WTC11 (cell line): ENCODE data around the gene DNMT3A. TPM values are rescaled to one million over a fixed set of nuclear protein-coding genes. Genes with fewer than 3 reads are reported as not detected.

Experiments
- EMX1 ChIP-seq: fragments of 250-450 bp; sonication (Bioruptor Pico); IDR thresholded peaks from 2 replicates; pipeline ENCODE4 v1.8.0; 2021; ENCODE audit warnings: mild to moderate bottlenecking
- ETV6 ChIP-seq: sonication (generic); formaldehyde crosslinking; IDR thresholded peaks from 2 replicates; pipeline ENCODE4 v1.8.1; 2022; ENCODE audit warnings: mild to moderate bottlenecking, missing genetic modification reagents
- GABPB1 ChIP-seq: sonication (generic); formaldehyde crosslinking; IDR thresholded peaks from 2 replicates; pipeline ENCODE4 v1.8.1; 2023; ENCODE audit warnings: mild to moderate bottlenecking, missing genetic modification reagents
- JUN ChIP-seq: sonication (generic); formaldehyde crosslinking; IDR thresholded peaks from 2 replicates; pipeline ENCODE4 v1.8.0; 2023; ENCODE audit warnings: mild to moderate bottlenecking, missing genetic modification reagents
- NFATC4 ChIP-seq: fragments of 250-450 bp; sonication (Bioruptor Pico); IDR thresholded peaks from 2 replicates; pipeline ENCODE4 v1.9.0; 2021; ENCODE audit warnings: mild to moderate bottlenecking
- NFYB ChIP-seq: sonication (generic); formaldehyde crosslinking; conservative IDR thresholded peaks from 2 replicates; pipeline ENCODE4 v1.8.0; 2022; ENCODE audit warnings: low read depth, missing genetic modification reagents
- NR2C2 ChIP-seq: sonication (generic); formaldehyde crosslinking; IDR thresholded peaks from 2 replicates; pipeline ENCODE4 v1.8.0; 2022; ENCODE audit warnings: mild to moderate bottlenecking, missing genetic modification reagents
- RELA ChIP-seq: sonication (generic); formaldehyde crosslinking; IDR thresholded peaks from 2 replicates; pipeline ENCODE4 v1.8.1; 2022; ENCODE audit warnings: missing genetic modification reagents, mild to moderate bottlenecking, borderline replicate concordance
- RORB ChIP-seq: fragments of 250-450 bp; sonication (Bioruptor Pico); IDR thresholded peaks from 2 replicates; pipeline ENCODE4 v1.9.0; 2021; ENCODE audit warnings: mild to moderate bottlenecking
- SMAD4 ChIP-seq: sonication (generic); formaldehyde crosslinking; IDR thresholded peaks from 2 replicates; pipeline ENCODE4 v1.8.0; 2022; ENCODE audit warnings: mild to moderate bottlenecking, missing genetic modification reagents
- ZNF416 ChIP-seq: fragments of 250-450 bp; sonication (Bioruptor Pico); IDR thresholded peaks from 2 replicates; pipeline ENCODE4 v1.9.0; 2021; ENCODE audit warnings: mild to moderate bottlenecking, inconsistent platforms
- ZNF423 ChIP-seq: fragments of 250-450 bp; sonication (Bioruptor Pico); IDR thresholded peaks from 2 replicates; pipeline ENCODE4 v2.1.2; 2022; ENCODE audit warnings: mild to moderate bottlenecking, moderate library complexity
- total RNA-seq: library from RNA; stranded (reverse); gene quantifications from 3 replicates; pipeline ENCODE4 v1.2.3, GENCODE V29; 2021
- TF ChIP-seq, protein P1 (sequence below): sonication (generic); formaldehyde crosslinking; IDR thresholded peaks from 2 replicates; pipeline ENCODE4 v1.8.0; 2022; ENCODE audit warnings: mild to moderate bottlenecking, missing genetic modification reagents
- TF ChIP-seq, protein P2 (sequence below): sonication (generic); formaldehyde crosslinking; IDR thresholded peaks from 2 replicates; pipeline ENCODE4 v1.8.1; 2023; ENCODE audit warnings: mild to moderate bottlenecking, missing genetic modification reagents, moderate library complexity
- TF ChIP-seq, protein P3 (sequence below): sonication (generic); formaldehyde crosslinking; IDR thresholded peaks from 2 replicates; pipeline ENCODE4 v1.8.1; 2023; ENCODE audit warnings: mild to moderate bottlenecking, moderate library complexity, missing genetic modification reagents
- TF ChIP-seq, protein P4 (sequence below): sonication (generic); formaldehyde crosslinking; IDR thresholded peaks from 2 replicates; pipeline ENCODE4 v1.8.0; 2023; ENCODE audit warnings: missing genetic modification reagents
- TF ChIP-seq, protein P5 (sequence below): sonication (generic); formaldehyde crosslinking; IDR thresholded peaks from 2 replicates; pipeline ENCODE4 v1.8.1; 2022; ENCODE audit warnings: low read depth, missing genetic modification reagents, borderline replicate concordance
- TF ChIP-seq, protein P6 (sequence below): sonication (generic); formaldehyde crosslinking; IDR thresholded peaks from 2 replicates; pipeline ENCODE4 v1.8.1; 2023; ENCODE audit warnings: mild to moderate bottlenecking, missing genetic modification reagents
- TF ChIP-seq, protein P7 (sequence below): fragments of 250-450 bp; sonication (Bioruptor Pico); IDR thresholded peaks from 2 replicates; pipeline ENCODE4 v1.8.0; 2021; ENCODE audit warnings: mild to moderate bottlenecking
- TF ChIP-seq, protein P8 (sequence below): sonication (generic); formaldehyde crosslinking; IDR thresholded peaks from 2 replicates; pipeline ENCODE4 v1.8.0; 2022; ENCODE audit warnings: mild to moderate bottlenecking, missing genetic modification reagents
- TF ChIP-seq, protein P9 (sequence below): fragments of 250-450 bp; sonication (Bioruptor Pico); conservative IDR thresholded peaks from 2 replicates; pipeline ENCODE4 v1.9.0; 2021; ENCODE audit warnings: mild to moderate bottlenecking
- TF ChIP-seq, protein P10 (sequence below): sonication (generic); formaldehyde crosslinking; IDR thresholded peaks from 2 replicates; pipeline ENCODE4 v1.8.0; 2023; ENCODE audit warnings: mild to moderate bottlenecking, missing genetic modification reagents

Gene DNMT3A
- total RNA-seq, 1 experiment from 2014 or later: 154 TPM

DNA sequence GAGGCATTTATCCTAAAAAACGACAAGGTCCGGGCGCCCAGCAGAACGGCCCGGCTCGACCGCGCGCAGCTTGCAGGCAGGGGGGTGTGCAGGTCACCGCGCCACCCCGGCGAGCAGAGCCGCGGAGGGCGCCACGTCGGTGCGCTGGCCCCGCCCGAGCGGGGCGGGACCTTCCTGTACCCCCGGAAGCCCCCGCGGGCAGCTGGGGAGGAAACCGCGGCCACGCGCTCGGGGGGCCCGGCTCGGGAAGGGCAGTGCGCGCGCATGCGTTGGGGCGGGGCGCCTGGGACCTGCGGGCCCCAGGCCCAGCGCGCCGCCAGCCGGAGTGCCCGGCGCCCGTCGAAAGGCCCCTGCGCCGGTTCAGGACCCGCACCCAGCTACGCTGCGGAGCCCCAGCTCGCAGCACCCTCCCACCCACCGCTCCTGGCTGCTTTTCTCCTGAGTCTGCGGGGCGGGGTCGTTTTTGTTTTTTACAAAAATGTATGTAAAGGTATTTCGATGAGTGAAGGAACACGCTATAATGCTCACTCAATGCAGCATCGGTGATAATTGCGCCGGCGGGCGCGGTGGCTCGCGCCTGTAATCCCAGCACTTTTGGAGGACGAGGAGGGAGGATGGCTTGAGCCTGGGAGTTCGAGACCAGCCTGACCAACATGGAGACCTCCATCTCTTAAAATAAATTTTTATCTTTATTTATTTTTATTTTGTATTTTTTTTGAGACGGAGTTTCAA, 125.6 kb downstream of the DNMT3A start (continued):
- TF ChIP-seq, protein P1, sequence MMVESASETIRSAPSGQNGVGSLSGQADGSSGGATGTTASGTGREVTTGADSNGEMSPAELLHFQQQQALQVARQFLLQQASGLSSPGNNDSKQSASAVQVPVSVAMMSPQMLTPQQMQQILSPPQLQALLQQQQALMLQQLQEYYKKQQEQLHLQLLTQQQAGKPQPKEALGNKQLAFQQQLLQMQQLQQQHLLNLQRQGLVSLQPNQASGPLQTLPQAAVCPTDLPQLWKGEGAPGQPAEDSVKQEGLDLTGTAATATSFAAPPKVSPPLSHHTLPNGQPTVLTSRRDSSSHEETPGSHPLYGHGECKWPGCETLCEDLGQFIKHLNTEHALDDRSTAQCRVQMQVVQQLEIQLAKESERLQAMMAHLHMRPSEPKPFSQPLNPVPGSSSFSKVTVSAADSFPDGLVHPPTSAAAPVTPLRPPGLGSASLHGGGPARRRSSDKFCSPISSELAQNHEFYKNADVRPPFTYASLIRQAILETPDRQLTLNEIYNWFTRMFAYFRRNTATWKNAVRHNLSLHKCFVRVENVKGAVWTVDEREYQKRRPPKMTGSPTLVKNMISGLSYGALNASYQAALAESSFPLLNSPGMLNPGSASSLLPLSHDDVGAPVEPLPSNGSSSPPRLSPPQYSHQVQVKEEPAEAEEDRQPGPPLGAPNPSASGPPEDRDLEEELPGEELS: peak; percentile 83
- TF ChIP-seq ZNF423 (CRISPR knock-in tag): peak; percentile 80
- peak; percentile 95 for TF ChIP-seq ETV6
- TF ChIP-seq, protein P2, sequence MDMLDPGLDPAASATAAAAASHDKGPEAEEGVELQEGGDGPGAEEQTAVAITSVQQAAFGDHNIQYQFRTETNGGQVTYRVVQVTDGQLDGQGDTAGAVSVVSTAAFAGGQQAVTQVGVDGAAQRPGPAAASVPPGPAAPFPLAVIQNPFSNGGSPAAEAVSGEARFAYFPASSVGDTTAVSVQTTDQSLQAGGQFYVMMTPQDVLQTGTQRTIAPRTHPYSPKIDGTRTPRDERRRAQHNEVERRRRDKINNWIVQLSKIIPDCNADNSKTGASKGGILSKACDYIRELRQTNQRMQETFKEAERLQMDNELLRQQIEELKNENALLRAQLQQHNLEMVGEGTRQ (CRISPR knock-in tag): peak; percentile 53
- TF ChIP-seq EMX1 (CRISPR knock-in tag): no peak
- no peak for TF ChIP-seq NFATC4 (CRISPR knock-in tag)
- TF ChIP-seq, protein P3, sequence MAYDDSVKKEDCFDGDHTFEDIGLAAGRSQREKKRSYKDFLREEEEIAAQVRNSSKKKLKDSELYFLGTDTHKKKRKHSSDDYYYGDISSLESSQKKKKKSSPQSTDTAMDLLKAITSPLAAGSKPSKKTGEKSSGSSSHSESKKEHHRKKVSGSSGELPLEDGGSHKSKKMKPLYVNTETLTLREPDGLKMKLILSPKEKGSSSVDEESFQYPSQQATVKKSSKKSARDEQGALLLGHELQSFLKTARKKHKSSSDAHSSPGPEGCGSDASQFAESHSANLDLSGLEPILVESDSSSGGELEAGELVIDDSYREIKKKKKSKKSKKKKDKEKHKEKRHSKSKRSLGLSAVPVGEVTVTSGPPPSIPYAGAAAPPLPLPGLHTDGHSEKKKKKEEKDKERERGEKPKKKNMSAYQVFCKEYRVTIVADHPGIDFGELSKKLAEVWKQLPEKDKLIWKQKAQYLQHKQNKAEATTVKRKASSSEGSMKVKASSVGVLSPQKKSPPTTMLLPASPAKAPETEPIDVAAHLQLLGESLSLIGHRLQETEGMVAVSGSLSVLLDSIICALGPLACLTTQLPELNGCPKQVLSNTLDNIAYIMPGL (CRISPR knock-in tag): peak; percentile 90; the same call in 1 of the 2 replicates
- TF ChIP-seq, protein P4, sequence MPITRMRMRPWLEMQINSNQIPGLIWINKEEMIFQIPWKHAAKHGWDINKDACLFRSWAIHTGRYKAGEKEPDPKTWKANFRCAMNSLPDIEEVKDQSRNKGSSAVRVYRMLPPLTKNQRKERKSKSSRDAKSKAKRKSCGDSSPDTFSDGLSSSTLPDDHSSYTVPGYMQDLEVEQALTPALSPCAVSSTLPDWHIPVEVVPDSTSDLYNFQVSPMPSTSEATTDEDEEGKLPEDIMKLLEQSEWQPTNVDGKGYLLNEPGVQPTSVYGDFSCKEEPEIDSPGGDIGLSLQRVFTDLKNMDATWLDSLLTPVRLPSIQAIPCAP (CRISPR knock-in tag): no peak
- TF ChIP-seq, protein P5, sequence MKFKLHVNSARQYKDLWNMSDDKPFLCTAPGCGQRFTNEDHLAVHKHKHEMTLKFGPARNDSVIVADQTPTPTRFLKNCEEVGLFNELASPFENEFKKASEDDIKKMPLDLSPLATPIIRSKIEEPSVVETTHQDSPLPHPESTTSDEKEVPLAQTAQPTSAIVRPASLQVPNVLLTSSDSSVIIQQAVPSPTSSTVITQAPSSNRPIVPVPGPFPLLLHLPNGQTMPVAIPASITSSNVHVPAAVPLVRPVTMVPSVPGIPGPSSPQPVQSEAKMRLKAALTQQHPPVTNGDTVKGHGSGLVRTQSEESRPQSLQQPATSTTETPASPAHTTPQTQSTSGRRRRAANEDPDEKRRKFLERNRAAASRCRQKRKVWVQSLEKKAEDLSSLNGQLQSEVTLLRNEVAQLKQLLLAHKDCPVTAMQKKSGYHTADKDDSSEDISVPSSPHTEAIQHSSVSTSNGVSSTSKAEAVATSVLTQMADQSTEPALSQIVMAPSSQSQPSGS (CRISPR knock-in tag): no peak
- TF ChIP-seq, protein P6, sequence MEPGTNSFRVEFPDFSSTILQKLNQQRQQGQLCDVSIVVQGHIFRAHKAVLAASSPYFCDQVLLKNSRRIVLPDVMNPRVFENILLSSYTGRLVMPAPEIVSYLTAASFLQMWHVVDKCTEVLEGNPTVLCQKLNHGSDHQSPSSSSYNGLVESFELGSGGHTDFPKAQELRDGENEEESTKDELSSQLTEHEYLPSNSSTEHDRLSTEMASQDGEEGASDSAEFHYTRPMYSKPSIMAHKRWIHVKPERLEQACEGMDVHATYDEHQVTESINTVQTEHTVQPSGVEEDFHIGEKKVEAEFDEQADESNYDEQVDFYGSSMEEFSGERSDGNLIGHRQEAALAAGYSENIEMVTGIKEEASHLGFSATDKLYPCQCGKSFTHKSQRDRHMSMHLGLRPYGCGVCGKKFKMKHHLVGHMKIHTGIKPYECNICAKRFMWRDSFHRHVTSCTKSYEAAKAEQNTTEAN (CRISPR knock-in tag): 0 out of 2 replicates have a peak, but pooled peaks have one; percentile 41
- no peak for TF ChIP-seq JUN (CRISPR knock-in tag)
- TF ChIP-seq, protein P7, sequence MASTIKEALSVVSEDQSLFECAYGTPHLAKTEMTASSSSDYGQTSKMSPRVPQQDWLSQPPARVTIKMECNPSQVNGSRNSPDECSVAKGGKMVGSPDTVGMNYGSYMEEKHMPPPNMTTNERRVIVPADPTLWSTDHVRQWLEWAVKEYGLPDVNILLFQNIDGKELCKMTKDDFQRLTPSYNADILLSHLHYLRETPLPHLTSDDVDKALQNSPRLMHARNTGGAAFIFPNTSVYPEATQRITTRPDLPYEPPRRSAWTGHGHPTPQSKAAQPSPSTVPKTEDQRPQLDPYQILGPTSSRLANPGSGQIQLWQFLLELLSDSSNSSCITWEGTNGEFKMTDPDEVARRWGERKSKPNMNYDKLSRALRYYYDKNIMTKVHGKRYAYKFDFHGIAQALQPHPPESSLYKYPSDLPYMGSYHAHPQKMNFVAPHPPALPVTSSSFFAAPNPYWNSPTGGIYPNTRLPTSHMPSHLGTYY (CRISPR knock-in tag): no peak
- TF ChIP-seq RELA (CRISPR knock-in tag): no peak
- no peak for TF ChIP-seq NFYB (CRISPR knock-in tag)
- TF ChIP-seq, protein P8, sequence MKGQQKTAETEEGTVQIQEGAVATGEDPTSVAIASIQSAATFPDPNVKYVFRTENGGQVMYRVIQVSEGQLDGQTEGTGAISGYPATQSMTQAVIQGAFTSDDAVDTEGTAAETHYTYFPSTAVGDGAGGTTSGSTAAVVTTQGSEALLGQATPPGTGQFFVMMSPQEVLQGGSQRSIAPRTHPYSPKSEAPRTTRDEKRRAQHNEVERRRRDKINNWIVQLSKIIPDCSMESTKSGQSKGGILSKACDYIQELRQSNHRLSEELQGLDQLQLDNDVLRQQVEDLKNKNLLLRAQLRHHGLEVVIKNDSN (CRISPR knock-in tag): no peak
- no peak for TF ChIP-seq ZNF416 (CRISPR knock-in tag)
- TF ChIP-seq, protein P9, sequence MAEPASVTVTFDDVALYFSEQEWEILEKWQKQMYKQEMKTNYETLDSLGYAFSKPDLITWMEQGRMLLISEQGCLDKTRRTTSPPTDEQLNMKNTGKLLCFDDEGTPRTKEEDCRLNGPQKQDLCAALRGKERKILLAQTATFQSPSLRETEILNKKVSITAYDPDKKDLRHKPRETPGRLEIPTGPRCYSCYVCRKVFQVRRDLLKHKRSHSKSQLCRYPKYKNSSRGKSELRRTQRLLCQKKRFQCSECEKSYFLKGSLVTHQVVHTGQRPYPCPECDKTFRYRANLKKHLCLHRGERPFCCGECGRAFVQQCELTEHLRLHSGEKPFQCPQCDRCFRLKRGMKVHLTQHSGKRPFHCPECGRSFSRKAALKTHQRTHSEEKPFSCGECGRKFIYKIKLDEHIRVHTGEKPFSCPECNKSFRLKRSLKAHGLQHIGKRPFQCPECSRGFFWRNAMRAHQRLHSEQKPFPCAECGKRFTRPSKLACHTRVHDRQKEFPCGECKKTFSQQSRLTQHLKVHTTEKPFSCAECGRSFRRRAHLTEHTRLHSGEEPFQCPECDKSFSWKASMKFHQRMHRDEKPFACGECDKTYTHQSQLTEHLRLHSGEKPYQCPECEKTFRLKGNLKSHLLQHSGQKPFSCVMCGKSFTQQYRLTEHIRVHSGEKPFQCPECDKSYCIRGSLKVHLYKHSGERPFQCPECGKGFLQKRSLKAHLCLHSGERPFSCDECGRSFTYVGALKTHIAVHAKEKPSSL (CRISPR knock-in tag): no peak
- TF ChIP-seq, protein P10, sequence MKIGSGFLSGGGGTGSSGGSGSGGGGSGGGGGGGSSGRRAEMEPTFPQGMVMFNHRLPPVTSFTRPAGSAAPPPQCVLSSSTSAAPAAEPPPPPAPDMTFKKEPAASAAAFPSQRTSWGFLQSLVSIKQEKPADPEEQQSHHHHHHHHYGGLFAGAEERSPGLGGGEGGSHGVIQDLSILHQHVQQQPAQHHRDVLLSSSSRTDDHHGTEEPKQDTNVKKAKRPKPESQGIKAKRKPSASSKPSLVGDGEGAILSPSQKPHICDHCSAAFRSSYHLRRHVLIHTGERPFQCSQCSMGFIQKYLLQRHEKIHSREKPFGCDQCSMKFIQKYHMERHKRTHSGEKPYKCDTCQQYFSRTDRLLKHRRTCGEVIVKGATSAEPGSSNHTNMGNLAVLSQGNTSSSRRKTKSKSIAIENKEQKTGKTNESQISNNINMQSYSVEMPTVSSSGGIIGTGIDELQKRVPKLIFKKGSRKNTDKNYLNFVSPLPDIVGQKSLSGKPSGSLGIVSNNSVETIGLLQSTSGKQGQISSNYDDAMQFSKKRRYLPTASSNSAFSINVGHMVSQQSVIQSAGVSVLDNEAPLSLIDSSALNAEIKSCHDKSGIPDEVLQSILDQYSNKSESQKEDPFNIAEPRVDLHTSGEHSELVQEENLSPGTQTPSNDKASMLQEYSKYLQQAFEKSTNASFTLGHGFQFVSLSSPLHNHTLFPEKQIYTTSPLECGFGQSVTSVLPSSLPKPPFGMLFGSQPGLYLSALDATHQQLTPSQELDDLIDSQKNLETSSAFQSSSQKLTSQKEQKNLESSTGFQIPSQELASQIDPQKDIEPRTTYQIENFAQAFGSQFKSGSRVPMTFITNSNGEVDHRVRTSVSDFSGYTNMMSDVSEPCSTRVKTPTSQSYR: no peak
- TF ChIP-seq SMAD4 (CRISPR knock-in tag): no peak
- TF ChIP-seq RORB: no peak
- TF ChIP-seq NR2C2 (CRISPR knock-in tag): no peak
- no peak for TF ChIP-seq GABPB1
